ENCODE measurements around the gene EDEM1.
A peak's percentile ranks its signal among the peaks of the same experiment; 100 is the strongest.

The EDEM1 gene

DNA sequence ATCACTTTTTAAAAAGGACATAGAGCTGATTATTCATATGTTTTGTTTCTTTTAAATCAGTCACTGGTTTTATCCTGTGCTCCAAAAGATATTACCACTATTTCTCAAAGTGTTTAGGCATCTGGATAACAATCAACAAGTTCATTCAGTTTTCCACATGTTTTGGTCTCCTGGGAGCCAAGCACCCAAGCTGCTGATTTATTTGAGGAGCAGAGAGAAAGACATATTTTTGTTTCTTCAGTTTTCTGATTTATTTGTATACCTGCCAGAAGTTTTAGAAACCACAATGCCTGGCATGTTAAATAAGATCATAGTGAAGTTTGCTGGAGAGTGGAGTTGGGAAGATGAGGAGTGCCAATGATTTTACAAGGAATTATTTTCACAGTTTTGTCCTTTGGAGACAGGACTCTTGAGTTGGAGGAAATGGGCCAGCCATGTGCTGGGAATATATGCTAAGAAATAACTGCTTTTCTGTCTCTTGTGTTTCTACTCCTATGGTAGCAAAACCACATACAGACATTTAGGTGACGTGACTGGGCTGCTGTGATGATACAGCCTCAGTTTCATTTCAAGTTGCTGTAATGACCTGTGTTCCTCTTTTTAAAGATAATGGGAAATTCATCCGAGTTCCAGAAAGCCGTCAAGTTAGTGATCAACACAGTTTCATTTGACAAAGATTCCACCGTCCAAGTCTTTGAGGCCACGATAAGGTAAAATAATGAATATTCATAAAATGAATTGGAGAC lies 11.7 kb downstream of the EDEM1 start:
- no peak for DNase-seq (ENCODE audit: low read depth, low spot score)

GRCh38 chr3:5201536-5201935 lies 14.0 kb downstream of the EDEM1 start:
- DNase-seq (ENCODE audit: low read depth, low spot score) = no peak

DNA sequence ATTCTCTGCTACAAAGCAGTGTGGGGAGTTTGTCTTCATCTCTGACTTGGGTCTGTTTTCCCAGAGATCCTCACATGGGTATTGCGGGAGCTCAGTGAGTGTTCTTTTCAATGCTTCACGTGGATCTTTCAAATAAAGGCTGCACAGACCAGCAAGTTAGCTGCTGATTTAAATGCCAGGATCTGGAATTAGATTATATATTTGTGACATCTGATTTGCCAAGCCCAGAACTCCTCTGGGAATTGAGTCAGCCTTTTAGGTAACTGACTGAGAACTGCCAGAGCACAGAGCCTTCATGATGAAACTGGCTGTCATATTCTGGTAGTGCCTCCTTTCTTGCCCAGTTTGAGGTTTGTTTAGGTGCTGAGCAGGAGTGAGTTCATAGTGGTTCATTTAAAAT lies 14.7 kb downstream of the EDEM1 start:
- no peak for DNase-seq (ENCODE audit: low read depth, low spot score)

DNA sequence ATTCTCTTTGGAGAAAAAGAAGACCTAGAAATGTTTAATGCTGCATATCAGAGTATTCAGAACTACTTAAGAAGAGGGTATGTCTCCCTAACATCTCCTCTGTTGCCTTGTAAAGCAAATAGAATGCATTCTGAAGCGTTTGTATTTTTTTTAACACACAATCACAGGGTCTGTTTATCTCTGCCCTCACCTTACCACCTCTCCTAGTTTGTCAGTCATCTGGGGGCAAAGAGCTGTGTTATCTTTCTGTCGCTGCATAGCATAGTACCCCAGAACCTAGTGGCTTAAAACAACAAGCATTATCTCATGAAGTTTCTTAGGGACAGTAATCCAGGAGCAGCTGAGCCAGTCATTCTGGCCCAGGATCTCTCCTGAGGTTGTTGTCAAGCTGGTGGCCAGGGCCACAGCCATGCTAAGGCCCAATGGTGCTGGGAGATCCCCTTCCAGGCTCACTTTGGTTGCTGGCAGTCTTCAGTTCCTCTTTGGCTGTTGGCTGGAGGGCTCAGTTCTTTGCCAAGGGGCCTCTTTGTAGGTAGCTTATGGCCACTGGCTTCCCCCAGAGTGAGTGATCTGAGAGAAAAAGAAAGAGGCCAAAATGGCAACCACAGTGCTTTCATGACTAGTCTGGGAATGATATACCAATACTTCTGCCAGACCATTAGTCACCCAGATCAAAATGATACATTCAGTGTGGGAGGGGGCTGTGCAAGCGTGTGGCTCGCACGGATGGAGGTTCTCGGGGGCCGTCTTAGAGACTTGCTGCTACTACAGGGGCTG lies 17.8 kb downstream of the EDEM1 start:
- DNase-seq (ENCODE audit: low read depth, low spot score) = no peak

- no peak for DNase-seq (ENCODE audit: low read depth, low spot score)
Measured at GRCh38 chr3:5210926-5211325, 23.4 kb downstream of the EDEM1 start.

DNA sequence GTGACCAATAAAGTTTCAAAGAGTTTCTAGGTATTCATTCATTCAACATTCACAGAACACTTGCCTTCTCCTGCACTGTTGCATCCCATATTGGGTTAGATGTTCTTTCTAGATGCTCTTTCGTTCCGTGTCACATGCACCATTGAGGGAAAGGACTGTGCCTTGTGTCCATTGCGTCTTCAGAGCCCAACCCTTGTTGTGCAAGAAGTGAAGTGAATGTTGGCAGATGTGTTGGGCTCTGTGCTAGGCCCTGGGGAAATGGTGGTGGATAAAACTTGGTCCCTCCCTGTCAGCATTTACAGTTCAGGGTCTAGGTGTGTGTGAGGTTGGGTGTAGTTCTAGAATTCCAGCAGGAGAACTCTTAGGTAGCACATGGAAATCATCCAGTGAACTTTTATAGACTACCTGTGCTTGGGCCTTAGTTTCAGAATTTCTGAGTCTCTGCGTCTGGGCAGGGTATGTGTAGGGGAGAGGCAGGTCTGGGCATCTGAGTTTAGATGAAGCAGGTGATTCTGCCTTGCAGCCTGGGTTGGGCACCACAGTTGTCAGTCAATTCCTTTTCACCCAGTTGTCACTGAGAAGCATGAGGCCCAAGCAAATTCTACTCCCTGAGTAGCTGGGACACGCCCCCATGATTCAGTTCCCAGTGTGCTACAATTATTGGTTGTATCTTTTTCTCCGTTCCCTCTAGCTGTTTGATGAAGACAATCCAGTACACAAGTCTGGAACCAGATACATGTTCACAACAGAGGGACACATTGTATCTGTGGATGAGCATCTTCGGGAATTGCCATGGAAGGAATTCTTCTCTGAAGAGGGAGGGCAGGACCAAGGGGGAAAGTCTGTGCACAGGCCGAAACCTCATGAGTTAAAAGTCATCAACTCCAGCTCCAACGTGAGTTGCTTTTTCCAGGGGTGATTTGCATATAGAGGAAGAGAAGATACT lies 25.4 kb downstream of the EDEM1 start:
- DNase-seq (ENCODE audit: low read depth, low spot score) = no peak

GRCh38 chr3:5213574-5213966 lies 26.1 kb downstream of the EDEM1 start:
- no peak for DNase-seq (ENCODE audit: low read depth, low spot score)

DNA sequence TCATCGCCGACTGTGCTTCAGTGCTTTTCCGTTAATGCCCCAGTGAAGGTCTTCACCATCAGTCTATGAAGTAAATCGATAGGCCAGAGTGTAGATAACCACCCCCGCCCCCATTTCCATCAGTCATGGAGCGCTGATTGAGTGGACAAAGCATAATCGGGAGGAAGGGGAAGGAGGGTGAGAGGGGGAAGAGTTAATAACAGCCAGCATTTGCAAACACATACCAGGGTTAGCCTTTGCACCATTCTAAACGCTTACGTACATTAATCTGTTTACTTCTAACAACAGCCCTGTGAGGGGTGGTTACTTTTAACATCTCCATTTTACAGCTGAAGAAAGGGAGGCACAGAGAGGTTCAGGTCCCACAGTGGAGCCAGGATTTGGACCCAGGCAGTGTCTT lies 26.8 kb downstream of the EDEM1 start:
- DNase-seq (ENCODE audit: low read depth, low spot score) = no peak

DNA sequence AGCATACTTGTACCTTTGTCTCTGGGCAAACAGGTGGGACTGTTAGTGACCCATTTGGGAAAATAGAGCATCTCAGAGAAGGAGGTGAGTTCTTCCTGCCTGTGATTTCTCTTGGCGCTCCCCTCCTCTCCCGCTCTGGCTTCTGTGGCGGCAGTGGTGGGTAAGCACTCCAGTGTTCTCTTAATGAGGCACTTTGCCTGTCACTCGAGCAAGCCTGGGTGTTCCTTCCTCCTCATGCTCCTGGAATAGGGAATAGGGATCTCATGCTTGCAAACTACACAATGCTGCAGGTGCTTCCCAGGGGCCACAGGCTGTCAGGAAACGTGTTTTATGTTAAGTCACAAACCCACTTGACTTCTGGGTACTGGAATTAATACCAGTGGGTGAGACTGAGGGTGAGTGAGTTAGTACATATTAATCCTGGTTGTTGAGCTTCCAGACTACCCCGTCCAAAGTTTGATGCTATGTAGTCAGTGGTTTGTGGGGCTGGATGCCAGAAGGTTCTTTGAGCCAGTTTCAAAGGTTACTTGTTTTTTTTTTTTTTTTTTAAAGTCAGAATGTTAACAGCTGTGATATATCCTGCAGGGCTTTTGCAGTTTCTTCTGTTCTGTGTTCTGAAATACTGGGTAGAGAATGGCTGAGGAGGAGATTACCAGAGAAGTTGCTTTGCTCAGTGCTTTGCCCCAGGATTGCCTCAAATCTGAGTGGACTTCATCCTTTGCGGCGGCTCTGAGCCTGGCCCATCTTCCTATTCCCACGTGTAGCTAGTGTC lies 30.5 kb downstream of the EDEM1 start:
- DNase-seq (ENCODE audit: low read depth, low spot score) = no peak

GRCh38 chr3:5218815-5219214 lies 31.3 kb downstream of the EDEM1 start:
- DNase-seq (ENCODE audit: low read depth, low spot score) = no peak

- DNase-seq (ENCODE audit: low read depth, low spot score) = no peak
Measured at GRCh38 chr3:5219216-5219615, 31.7 kb downstream of the EDEM1 start.

DNA sequence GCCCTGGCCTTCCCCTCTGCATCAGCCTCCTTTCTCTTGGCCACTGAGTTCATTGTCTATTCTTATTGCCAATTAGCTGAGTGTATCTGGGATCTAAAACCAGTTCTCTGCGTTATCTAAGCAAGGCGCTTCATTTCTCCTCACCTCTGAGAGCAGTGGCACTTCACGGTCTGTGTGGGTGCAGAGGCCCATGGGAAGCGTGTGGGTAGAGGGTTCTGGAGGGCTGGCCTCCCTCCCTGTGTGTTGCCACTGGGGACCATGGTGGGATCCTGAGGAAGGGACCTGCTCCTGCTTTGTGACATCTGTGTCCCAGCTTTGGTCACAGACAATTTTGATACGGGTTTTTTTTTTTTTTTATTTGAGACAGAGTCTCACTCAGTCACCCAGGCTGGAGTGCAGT lies 32.7 kb downstream of the EDEM1 start:
- no peak for DNase-seq (ENCODE audit: low read depth, low spot score)

DNA sequence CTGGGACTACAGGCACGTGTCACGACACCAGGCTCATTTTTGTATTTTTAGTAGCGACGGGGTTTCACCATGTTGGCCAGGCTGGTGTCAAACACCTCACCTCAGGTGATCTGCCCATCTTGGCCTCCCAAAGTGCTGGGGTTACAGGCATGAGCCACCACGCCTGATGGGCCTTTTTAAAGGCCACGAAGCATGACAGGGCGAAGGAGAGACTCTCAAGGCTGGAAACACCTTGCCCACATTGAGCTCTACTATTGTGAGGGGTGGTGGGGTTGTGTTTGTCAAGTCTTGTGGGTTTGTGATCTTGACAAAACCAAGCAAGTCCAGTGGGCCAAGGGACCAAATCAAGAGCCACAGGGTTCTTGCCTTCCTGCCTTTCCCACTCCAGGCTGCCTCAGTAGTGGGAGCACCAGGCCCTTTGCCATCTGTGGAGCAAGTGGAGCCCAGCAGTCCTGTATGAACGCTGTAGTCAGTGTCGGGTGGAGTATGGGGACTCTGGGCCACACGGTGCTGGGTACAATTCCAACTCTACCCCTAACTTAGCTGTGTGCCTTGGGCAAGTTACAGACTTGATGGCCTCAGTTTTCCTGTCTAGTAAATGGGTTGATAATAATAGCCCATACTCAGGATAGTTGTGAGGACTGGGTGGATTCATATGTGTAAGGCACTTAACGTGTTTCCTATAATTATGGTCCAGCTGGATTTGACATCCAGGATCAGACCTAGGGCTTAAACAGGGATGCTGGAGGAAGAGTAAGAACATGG lies 33.3 kb downstream of the EDEM1 start:
- DNase-seq (ENCODE audit: low read depth, low spot score) = no peak

DNA sequence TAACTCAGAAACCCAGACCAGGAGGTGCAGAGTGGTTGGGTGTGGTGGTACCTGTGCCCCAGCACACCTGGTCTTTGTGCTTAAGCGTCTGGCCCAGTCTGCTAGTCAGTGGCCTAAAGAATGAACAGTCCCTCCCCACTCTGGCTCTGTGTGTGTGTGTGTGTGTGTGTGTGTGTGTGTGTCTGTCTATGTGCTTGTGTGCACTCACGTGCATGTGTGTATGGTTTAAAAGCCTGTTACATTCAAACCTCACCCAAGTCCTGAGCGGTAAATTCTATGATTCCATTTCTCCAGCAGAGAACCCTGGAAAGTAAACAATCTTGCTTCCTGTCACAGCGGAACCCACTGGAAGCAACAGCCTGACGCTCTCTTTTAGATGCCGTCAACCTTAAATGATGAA lies 34.2 kb downstream of the EDEM1 start:
- no peak for DNase-seq (ENCODE audit: low read depth, low spot score)

DNA sequence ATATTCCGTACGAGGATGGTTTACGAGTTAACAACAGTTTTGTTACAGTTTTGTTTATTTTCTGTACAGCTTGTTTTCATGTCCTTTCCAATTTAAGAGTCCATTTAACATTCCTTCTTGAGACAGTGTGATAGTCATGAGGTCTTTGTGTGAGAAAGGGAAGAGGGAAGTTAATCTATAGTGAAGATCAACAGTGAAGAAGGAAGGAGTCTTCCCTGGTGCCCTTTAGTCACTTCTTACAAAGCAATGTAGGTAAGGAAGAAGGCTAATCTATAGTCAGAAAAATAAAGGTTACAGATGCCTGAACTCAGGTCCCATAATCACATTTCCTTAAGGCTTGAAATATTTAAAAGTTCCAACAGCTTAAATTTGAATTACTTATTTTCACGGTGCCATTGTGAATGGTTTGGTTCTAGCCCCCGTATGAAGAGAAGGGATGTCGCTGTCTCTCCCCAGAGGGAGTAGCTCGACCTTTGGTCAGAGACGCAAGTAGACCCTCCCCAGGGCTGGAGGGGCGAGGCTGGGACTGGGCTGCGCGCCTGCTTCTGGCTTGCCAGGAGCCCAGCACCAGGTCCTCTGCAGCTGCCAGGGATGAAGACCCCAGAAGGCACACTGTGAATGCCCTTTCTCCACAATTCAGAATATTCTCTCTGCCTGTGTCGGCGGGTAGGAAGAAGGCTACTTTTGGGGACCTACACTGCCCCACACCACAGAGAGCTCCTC lies 34.9 kb downstream of the EDEM1 start:
- no peak for DNase-seq (ENCODE audit: low read depth, low spot score)

GRCh38 chr3:5226783-5227182 lies 39.3 kb downstream of the EDEM1 start:
- peak; percentile 12 for DNase-seq (ENCODE audit: low read depth, low spot score)

DNA sequence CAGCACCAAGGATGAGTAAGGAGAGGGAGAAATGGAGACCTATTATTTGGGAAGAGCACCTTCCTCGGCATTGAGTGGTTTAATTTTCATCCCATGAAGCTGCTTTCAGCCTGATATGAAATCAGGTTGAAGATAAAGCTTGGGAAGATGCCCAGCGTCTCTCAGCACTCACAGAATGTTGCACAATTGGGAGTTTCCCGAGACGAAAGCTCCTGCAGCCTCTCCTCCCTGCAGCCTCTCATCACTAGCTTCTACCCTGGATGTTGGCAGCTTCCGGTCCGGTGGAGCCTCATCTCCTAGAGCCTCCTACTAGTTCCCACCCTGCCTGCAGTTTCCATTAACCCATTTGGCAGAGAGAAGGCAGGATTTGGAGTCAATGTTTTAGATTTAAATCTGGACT lies 40.3 kb downstream of the EDEM1 start:
- DNase-seq (ENCODE audit: low read depth, low spot score) = no peak

DNA sequence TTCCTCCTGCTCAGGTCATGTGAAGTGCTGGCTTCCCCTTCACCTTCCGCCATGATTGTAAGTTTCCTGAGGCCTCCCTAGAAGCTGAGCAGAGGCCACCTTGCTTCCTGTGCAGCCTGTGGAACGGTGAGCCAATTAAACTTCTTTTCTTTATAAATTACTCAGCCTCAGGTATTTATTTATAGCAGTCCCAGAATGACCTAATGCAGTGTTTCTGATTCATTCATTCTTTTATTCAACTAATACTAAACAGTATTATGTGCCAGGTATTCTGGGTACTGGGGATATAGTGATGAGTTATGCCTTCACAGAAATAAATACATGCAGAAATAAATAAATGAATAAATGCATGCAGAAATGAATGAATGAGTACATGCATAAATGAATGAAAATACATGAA lies 41.9 kb downstream of the EDEM1 start:
- no peak for DNase-seq (ENCODE audit: low read depth, low spot score)

- DNase-seq (ENCODE audit: low read depth, low spot score) = no peak
Measured at GRCh38 chr3:5231074-5231473, 43.6 kb downstream of the EDEM1 start.

DNA sequence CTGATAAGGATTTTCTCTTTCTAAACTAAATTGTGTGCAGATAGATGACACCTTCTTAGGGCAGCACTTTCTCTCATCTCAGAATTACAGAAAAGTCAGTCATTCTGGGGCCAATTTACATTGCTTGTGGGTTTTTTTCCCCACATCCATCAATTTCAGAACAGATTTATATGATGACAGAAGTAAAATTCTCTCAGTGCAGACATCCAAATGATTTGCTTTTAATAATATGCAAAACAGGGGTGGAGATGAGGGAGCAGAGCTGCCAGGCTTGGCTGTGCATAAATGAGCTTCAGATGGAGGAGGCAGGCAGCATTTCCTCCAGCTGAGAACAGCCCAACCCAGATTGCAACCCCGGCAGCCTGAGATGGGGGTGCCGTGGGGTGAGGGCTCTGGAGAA lies 44.0 kb downstream of the EDEM1 start:
- DNase-seq (ENCODE audit: low read depth, low spot score) = no peak
